HG03457 (cell line): ENCODE data around the gene ORC5.
A peak's percentile ranks its signal among the peaks of the same experiment; 100 is the strongest.
"Not testable (repeated sequence)": the region's sequence is repeated elsewhere in the genome, so short reads cannot be mapped to it uniquely, and the experiment has no call there.

ENCODE experiments used
- ATAC-seq: cut with Tn5 transposase; IDR thresholded peaks from one replicate; pipeline ENCODE4 v1.9.1; 2021; ENCODE audit warnings: moderate number of reproducible peaks; ENCODE audit not compliant: unreplicated experiment

Gene ORC5

DNA sequence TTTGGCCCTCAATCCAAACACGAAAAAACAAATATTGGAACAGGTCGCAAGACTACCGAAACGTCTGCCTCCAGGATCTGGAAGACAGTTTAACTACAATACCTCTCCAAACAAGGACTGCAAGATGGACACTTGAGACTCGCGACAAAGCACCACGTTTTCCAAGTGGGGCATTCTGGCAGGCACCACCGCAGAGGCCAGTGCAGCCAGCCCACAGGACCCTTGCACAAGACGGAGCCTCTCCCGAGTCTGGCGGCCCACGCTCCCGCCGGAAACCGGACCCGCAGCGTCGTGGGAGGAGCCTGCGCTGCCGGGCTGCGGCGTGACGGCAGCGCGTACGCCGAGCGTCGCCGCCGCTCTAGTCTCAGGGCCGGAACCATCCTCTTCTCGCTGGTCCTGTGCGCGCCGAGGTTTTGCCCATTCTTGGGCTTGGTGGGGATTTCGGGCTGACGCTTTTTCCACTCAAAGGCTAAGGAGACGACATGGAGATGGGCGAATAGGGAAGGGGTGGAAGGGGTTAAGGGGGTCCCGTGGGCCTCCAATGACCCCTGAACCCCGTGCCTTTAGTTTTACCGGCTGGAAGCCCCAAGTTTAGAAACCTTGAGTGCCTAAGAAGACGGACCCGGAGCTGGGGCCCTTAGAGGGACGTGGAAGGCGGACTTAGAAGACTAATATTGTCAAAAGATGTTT is at the start of gene ORC5:
Gene ORC5, minus strand, starts transcription at position 283 of the 690 bp plus-strand sequence. Its CDS starts 109 bp downstream, at position 174.
- peak; percentile 98 for ATAC-seq

DNA sequence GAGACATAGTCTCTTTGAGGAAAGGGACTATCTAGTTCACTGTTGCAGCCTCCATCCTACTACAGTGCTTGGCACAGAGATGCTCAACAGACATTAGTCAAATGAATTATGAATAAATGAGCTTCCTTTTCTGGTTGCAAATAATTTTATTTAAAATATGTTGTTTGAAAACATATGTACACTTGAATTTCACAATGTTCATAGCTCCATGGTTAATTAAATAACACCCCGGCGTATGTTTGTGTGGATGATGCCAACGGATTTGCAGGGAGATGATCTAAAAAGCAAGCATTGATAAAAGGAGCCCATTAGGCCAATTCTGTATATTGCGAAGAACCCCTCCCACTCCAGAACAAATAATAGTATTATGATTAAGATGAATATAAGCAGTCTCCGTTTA is 47.8 kb upstream of the ORC5 start:
- no peak for ATAC-seq

DNA sequence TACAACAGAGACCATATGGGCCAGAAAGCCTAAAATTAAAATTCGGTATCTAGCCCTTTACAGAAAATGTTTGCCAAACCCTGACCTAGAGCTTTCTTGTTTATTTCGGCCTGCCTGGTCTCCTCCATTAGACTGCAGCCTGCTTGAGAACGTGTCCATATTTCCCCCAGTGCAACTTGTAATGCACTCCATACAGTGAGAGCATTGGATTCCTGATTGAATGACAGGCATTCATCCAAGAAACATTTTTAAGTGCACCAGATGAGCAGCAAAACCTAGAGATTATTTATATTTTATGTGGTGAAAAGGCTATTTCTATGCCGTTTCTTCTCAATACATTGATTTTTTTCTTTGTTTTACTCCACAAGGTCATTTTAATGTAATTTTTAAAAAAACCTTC is 47.4 kb upstream of the ORC5 start:
- ATAC-seq = no peak

DNA sequence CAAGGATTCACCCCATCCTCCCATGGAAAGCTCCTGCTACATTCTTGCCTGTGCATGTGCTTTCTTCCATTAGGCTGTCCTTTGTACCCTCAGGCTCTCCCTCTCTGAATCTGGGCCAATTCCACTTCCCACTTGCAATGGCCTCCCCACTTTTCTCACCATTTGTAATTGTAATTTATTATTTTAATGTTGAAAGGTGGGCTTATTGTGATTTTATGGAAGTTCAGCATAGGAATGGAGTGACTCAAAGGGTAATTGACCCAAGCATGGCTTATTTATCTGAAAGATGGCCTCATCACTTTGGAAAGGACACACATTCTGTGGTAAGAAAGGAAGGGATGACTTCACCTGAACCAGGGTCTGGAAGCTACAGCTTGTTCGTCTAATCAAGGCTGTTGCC is 46.9 kb upstream of the ORC5 start:
- no peak for ATAC-seq

DNA sequence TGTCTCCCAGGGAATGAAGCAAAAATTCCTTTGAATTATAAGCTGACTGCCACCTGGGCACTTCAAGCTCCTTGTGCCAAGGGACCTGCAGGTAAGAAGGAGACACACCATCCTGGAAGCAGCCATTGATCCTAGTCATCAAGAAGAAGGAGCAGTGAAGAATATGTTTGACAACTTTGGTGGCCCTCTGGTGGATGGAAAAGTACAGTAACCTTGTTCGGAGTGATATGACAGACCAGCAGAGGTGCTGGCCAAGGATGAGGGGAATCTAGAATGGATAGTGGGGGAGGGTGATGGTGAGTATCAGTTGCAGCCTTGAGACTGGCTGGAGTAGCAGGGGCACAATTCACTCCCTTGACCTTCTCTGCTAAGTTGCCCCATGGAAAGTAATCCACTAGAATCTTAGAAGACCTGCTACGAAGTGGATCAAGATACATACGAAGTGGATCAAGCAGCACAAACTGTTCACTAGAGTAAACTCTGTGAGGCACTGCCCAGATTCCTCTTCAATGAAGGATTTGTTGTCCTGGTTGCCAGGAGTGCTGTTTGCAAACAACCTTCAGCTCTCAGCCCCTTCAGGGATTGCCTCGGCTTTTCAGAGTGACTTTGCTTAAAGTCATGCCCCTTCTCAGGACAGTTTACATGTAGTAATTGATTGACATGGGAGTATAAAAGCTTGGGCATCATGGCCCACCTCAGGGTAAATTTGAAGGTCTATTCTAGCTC is 44.8 kb upstream of the ORC5 start:
- ATAC-seq = no peak

DNA sequence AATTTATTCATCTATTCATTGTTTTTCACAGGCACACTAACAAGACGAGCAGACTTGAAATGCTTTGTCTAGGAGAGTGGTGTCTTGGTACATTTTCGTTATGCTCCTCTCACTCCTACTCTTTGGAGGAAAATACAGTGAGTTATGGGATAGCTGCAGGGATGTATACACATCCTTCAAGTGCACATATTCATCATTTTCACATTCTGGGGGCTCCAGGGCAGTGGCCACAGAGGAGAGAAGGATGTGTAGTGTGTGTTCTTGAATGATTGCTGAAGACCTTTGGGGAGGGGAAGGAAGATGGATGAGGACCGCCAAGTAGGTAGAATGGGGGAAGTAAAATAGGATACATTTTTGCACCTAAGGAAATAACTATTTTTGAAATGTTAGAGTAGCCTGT is 34.8 kb upstream of the ORC5 start:
- ATAC-seq = no peak

DNA sequence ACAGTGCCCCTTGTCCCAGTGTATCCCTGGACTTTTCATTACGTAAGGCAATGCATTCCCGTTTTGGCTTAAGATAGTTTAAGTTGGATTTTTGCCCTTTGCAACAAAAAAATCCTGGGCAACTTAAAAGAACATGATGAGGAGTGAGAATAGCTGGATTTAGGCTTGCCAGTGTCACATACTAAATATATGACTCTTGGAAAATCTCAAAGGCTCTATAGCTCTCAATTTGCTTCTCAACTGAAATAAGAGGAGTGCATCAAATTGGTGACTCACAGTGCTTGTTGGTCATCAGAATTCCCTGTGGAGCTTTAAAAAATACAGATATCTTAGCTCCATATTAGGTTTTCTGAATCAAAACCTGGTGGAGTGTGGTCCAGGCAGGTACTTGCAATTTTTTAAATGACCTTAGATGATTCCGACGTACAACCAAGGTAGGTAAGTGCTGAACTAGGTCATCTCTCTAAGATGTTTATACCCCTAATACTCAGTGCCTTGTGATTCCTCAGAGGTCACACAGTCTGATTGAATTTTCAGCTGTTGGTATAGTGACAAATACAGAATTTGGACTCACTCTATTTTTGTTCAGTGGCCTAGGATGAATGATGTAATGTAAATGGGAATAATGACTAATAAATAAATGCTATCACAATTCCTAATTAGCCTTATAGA is 33.9 kb upstream of the ORC5 start:
- no peak for ATAC-seq

DNA sequence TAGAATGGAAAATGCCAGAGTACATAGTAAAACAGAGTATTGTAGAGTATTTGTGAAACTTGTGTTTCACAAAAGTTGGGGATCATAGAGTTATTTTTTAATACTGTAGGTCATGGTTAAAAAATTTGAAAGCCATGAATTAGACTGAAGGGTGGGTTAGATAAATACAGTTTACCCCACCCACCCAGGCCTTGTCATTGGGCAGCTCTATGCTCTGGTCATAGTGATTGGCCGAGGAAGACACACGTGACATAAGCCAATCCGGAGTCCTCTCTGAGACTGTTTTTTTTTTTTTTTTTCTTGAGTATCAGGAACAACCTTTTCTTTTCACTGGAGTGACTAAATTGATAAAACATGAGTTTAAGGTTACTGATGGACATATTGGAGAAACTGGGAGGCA is 33.3 kb upstream of the ORC5 start:
- ATAC-seq = no peak

DNA sequence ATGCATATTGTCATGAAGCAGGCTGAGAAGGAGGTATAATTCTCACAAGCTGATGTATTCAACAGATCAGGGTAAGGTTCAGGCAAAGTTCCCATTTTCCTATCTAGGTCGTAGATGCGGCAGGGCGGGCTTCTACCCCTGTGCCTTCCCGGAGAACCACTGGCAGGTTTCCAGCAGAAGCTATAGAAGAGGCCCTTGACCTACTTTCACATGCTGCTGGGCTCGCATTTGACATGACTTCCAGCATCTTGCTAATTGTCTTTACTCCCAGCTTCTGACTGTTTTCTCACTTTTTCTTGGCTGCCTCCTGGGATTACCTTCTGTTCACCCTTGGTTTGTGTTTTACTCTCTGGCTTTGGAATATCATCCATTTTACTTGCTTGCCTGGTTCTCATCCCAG is 32.6 kb upstream of the ORC5 start:
- no peak for ATAC-seq

DNA sequence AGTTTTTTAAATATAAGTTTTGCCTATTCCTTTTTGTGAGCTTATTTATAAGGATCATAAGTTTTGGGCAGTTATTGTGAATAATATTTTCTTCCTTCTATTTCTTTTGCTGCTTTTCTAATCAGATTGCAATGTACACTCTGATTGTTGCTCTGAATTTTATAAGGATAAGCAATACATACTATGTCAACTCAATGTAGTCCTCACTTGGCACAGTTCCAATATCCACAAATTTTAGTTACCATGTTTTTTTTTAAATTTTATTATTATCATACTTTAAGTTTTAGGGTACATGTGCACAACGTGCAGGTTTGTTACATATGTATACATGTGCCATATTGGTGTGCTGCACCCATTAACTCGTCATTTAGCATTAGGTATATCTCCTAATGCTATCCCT is 27.2 kb upstream of the ORC5 start:
- not testable (repeated sequence) for ATAC-seq

DNA sequence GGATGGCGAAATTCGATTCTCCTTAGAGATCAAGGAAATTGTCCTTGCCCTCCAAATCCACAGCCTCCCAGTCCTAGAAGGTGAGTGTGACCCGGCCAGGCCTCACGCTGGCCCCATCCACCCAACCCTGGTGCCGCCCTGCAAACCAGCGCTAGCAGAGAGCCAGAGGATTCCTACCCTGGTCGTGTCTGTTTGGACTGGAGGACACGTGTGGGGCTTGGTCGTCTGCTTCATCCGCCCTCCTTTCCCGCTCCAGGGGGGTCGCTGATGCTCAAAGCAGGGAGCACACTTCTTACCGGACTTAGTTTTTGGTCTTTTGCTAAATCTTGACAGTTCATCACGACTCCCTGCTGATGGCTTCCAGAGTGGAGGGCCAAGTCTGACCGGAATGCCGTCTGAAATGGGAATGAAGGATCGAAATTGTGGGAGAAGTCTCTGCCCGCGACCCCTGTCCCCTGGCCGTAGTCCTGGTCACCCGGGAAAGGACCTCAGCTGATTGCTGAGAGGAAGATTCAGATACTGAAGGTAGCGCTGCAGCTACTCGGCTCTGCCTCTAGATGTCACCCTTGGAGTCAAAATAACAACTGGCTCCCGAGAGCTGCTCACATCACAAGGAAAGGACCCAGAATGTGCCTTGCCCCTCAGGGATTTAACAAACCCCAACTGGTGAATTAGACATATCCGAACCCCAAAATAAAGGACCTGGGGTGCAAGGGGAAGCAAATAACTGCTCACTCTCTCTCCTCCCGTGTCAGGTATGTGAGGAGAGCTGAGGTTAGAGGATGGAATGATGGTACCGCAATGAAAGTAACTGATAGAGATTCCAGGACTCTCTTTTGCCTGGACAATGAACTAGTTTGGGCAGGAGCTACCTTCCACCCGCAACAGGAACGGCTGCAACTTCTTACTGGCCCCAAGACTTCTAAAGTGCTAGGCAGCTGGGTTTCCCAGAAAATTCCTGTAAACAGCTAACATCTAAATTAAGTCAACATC is 23.5 kb upstream of the ORC5 start:
- peak; percentile 71 for ATAC-seq

DNA sequence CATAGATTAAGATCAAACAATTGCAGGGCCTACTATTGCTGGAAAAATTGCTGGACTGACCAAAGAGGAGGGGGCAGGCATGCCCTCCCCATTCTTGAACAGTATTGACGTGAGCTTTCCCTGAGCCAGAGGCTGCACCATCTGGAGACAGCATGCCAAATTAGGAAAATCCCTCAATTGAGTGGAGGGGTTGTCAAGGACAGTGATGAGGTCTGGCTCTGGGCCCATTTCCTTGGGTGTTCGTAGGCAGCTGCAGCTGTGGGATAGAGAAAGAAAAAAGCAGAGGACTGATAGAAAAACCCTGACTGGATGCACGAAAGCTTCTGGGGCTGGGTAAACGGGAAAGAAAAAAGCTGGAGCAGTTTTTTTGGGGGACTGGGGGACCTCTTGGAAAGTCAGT is 22.8 kb upstream of the ORC5 start:
- ATAC-seq = no peak

DNA sequence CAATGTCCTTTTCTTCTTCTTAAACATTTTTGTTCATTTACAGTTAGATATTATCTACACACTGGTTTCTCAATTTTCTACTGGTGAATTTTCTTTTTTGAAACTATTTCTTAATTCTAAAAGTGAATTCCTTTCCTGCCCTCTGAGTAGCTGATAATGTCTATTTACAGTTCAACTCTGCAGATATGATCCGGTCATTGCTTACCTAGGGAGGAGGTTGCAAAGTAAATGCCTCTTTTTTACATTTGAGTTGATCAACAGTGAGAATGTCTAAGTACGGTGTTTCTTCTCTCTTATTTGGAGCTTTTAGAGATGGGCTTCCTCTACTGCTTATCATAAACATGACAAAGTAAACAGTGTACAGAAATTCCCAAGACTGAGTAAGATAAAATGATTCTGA is 20.6 kb upstream of the ORC5 start:
- ATAC-seq = no peak

DNA sequence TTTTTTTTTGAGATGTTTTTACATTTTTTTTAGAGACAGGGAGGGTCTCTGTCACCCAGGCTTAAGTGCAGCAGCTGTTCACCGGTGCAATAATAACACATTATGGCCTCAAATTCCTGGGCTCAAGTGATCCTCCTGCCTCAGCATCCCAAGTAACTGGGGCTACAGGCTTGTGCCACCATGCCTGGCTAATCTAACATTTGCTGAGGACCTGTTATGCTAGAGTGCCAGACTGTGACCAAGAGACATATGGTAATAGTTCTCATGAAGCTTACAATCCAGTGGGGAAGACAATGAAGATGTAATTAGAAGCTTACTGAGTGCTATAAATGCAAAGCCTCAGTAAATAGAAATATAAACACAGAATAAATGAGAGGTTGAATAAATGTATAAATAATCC is 17.6 kb upstream of the ORC5 start:
- ATAC-seq = no peak

DNA sequence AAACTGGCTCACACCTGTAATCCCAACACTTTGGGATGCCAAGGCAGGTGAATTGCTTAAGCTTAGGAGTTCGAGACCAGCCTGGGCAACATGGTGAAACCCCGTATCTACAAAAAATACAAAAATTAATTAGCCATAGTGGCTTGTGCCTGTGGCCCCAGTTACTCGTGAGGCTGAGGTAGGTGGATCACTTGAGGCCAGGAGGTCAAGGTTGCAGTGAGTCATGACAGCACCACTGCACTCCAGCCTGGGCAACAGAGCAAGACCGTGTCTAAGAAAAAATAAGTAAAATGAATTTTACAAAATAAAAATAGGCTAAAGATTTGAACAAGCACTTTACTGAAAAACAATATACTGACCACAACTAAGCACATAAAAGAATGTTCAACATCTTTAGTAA is 9.8 kb upstream of the ORC5 start:
- ATAC-seq = no peak

DNA sequence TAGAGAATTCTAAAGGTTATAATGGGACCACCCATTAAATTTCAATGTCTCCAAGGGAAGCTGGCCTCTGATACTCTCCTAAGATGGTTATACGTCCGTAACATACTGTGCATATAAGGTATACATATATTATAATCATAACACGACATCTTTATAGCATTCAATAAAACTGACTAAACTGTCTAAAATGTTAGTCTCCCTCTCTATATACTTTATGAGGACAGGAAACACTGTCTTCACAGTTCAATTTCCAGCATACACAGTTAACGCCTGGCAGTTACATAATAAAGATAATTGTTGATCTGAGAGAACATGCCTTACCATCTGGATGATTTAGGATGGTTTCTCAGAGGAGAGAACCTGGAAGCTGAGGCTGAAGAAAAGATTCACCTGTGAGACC is 1.2 kb upstream of the ORC5 start:
- ATAC-seq = no peak

DNA sequence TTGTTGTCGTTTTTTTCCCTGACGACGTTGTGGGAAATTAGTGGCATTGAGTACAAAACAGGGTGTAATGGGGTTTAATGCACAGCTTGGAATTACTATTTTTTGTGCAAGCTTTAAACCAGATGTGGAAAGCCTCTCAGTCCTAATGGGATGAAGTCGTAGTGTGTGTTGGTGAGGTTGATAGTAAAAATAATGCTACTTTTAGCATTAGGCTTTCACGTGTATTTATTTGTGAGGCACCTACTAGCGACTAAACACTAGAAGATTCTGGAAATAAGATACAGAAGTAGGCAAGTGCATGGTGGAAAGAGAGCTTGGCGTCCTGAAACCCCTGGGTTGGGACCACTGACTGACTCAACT is 588 bp upstream of the ORC5 start:
- no peak for ATAC-seq

DNA sequence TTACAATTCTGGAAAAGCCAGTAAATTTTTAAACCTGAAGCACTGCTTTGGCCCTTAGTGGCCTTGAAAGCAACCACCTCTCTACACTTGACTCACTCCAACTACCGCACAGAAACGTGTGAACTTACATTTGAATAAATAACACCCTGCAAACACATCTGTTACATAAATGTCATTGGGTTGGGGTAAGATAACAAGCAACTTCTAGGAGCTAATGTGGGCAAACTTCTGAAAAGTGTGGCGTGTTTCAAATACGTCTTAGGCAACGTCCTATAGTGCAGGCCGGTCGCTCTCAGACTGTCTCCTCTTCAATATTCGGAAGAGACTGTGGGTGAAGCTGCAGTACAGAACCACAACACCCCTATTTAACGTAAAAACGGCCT is 474 bp downstream of the ORC5 start:
- peak; percentile 21 for ATAC-seq

DNA sequence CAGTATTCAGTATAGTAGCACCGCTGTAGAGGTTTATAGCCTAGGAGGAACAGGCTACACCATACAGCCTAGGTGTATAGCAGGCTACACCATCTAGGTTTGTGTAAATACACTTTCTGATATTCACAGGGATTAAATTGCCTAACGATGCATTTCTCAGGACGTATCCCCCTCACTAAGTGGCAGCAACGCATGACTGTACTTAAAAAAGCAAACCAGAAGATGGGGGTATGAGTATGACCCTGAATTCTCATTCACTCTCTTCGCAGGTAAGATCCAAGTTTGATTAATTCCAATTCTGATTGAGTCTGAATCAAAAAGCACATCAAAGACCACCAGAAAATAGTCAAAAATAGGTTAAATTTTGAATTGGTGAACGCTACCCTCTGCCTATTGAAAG is 972 bp downstream of the ORC5 start:
- no peak for ATAC-seq

DNA sequence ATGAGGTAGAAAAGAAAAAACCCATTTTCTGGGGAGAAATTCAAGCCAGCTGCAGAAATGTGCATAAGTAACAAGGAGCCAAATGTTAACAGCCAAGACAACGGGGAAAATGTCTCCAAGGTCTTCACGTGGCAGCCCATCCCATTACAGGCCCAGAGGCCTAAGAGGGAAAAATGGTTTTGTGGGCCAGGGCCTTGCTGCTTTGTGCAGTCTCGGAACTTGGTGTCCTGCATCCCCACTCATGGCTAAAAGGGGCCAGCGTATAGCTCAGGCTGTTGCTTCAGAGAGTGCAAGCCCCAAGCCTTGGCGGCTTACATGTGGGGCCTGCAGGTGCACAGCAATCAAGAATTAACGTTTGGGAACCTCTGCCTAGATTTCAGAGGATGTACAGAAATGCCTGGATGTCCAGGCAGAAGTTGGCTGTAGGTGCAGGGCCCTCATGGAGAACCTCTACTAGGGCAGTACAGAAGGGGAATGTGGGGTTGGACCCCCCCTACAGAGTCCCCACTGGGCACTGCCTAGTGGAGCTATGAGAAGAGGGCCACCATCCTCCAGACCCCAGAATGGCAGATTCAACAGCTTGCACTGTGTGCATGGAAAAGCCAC is 9.0 kb downstream of the ORC5 start:
- ATAC-seq = no peak

DNA sequence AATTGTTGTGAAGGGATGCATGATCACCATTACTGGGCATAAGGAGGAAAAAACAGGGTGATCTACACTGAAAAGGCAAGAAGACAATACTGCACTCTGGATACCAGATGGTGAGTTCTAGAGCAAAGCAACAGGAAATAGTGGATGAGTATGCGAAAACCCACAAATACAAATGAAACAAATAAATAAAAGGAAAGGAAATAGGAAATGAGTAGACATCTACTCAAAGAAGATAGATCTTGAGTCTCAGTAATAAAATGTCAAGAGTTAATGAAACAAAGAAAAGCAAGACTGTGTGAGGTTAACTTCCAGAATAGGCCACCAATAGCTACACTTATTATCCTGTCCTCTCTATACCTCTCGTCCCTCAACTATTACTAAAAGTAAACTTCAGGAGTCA is 11.7 kb downstream of the ORC5 start:
- no peak for ATAC-seq
